Right lobe of liver (tissue), 4 donors: Measurements from ENCODE around the gene ITCH.

Experiments used
- CTCF ChIP-seq, 4 donors: fragments of 200-600 bp in 3 of 4; fragments of 450-650 bp in 1 of 4; IDR thresholded peaks; one replicate each; pipeline versions ENCODE4 v1.5.1 to v1.8.0; 2016 to 2022; ENCODE audit warnings: antibody characterized with exemption in 4 of 4, mild to moderate bottlenecking in 2 of 4
- POLR2A ChIP-seq: fragments of 450-650 bp; IDR thresholded peaks from one replicate; pipeline ENCODE4 v1.6.1; 2017; ENCODE audit warnings: antibody characterized with exemption, mild to moderate bottlenecking
- donor health status: DM: no; HTN: no; CAD: no.
- donor health status: DM: no; HTN: no; CAD: no.
- donor health status: DM: no; HTN: yes; CAD: no.

GRCh38 chr20:34403063-34403827 lies 40.2 kb downstream of the ITCH start:
- TF ChIP-seq CTCF (IDR thresholded peaks at IDR 0.05): no peak
- no peak for TF ChIP-seq POLR2A
